ENCODE measurements around the gene MYBPC3.

Gene MYBPC3

DNA sequence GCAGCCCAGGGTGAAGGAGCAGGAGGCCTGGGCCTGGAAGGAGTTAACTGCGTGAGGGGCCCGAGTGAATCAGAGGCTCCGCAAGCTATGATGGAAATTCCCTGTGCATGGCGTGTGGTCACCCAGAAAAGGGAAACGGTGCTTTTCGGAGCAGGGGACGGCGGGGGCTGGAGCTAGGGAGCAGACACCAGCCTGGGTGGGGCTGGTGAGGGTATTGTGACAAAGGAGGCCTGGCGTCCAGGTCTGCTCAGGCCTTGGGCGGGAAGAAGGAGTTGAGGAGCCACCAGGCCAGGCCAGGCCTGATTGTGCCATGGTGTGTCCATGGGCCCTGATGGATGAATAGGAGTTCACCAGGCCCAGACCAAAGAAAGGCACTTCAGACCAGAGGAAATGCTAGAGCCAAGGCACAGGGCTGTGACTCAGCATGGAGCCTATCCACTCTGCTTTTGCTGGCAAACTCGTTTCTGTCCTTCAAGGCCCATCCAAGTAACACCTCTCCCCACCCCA, 38.6 kb upstream of the MYBPC3 start:
- no peak overlapping the region for H3K4me3 ChIP-seq (replicated peaks; ENCODE audit: low read depth, low read length)
- TF ChIP-seq, protein P1, sequence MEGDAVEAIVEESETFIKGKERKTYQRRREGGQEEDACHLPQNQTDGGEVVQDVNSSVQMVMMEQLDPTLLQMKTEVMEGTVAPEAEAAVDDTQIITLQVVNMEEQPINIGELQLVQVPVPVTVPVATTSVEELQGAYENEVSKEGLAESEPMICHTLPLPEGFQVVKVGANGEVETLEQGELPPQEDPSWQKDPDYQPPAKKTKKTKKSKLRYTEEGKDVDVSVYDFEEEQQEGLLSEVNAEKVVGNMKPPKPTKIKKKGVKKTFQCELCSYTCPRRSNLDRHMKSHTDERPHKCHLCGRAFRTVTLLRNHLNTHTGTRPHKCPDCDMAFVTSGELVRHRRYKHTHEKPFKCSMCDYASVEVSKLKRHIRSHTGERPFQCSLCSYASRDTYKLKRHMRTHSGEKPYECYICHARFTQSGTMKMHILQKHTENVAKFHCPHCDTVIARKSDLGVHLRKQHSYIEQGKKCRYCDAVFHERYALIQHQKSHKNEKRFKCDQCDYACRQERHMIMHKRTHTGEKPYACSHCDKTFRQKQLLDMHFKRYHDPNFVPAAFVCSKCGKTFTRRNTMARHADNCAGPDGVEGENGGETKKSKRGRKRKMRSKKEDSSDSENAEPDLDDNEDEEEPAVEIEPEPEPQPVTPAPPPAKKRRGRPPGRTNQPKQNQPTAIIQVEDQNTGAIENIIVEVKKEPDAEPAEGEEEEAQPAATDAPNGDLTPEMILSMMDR (IDR thresholded peaks at IDR 0.05; ENCODE audit: low read length, missing control alignments) = no peak
- DNase-seq (ENCODE audit: low read depth) = no peak

DNA sequence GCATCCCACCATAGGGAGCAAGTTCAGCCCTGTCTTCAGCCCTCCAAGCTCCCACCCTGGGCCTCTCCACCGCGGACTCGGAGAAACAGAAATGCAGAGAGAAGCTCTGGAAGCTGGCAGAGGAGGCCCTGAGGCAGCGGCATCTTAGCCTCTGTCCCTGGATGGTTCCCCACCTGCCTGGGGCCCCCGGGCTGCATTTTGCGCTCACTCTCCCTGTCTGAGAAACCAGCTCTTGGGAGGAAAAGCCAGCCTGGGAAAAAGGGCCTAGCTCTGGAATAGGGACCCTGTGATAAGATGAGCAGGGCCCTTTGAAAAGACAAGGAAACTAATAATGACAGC, 37.9 kb upstream of the MYBPC3 start:
- TF ChIP-seq, protein P1 (IDR thresholded peaks at IDR 0.05; ENCODE audit: low read length, missing control alignments) = no peak
- no peak overlapping the region for H3K4me3 ChIP-seq (replicated peaks; ENCODE audit: low read depth, low read length)

DNA sequence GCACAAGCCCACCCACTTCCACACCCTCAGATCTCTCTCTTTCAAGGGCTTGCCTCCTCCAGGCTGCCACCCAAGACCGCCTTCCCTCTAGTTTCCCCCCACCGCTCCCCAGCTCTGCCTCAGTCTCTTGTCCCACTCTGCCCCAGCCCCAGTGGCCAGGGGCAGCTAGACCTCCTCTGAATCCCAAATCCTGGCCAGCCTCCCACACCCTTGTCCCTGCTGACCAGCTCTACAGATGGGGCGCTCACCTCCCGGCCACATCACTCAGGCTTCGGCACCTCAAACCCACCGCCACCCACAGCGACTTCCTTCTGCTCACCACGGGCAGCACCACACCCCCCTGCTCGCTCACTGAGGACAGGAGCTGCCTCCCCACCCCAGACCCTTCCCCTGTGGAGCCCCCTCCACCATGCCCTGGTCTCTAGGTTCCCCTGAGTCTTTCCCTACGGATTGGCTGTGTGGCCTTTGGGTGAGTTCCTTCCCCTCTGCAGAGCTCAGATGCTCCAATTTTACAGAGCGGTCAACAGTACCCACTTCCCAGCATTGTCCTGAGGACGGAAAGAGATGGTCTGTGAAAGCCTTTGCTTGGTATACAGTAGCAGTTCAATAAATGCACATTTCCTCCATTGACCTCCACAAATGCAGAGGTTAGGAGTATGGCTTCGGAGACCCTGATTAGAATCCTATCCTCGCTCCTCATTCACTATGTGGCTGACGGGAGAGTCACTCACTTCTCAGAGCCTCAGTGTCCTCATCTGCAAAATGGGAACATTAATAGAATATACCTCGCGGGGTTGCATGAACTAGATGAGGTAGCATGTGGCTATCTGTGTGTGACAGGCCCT, 37.3 kb upstream of the MYBPC3 start:
- TF ChIP-seq, protein P1 (IDR thresholded peaks at IDR 0.05; ENCODE audit: low read length, missing control alignments) = no peak
- H3K4me3 ChIP-seq (replicated peaks; ENCODE audit: low read depth, low read length) = no peak overlapping the region
- DNase-seq (ENCODE audit: low read depth) = no peak

More for the DNA sequence above, 37.9 kb upstream of the MYBPC3 start:
- no peak for DNase-seq (ENCODE audit: low read depth)

DNA sequence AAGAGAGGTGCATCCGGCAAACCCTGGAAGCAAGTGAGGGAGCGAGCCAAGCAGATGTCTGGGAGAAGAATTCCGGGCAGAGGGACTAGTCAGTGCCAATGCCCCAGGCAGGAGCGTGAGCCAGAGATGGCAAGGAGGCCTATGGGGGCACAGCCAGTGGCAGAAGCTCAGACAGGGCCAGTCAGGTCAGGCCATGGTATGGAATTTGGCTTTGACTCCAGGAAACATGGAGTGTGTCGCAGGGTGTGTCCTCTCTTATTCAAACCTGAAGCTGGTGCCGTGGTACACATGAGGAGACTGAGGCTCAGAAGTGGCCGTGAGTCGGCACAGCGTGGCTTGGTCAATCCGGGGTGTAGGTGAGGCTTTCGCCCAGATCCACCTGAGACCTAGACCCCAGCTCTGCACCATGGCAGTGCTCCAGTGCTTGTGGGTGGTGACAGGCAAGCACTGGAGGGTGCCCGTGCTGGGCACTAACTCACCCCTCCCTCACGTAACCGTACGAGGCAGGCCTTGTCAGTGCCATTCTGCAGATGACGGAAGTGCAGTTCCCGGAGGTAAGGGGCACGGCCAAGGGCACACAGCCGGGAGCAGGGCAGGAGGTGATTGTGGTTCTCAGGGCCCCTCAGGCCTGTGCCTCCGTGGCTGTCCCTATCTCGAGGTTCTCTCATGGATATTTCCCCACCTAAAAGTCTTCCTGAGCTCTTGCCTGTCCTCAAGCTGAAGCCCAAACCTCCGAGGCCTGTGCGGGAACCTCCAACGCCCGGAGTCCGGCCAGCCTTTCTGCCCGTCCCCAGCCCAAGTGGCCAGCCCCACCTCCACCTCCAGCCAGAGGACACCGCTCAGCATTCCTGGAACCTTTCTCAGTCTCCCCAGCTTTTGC, 36.4 kb upstream of the MYBPC3 start:
- H3K4me3 ChIP-seq (replicated peaks; ENCODE audit: low read depth, low read length) = no peak overlapping the region
- no peak for DNase-seq (ENCODE audit: low read depth)
- TF ChIP-seq, protein P1 (IDR thresholded peaks at IDR 0.05; ENCODE audit: low read length, missing control alignments) = no peak

DNA sequence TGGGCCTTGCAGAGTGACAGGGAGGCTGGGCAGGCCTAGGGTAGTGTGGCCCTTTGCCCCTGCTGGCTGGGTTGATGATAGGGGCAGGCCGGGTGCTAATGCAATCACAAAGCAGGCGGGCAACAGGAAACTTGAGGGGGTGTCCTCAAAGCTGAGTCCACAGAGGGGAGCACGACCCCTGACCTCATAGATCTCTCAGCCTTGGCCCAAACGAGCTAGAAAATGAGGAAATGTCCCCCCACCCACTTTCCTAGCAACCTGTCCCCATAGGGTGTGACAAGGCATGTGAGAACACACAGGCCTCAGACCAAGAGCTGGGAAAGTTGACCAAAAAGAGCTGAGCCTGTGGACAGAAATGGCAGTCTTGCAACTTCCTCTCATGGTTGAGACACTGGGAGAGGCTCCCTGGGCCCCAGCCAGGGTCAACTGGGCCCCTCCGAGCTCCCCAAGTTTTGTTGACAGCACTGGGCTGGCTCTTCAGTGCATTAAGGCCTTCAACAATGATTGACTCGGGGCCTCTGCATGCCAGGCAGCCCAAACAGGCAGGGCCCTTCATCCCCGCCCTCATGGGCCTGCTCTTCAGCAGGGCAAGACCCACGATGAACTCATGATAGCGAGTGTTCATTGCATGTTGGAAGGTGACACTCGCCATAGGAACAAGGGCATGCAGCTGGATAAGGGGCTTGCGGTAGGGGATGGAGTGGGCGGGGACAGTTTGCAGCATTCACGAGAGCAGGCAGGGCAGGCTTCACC, 35.6 kb upstream of the MYBPC3 start:
- no peak for DNase-seq (ENCODE audit: low read depth)
- H3K4me3 ChIP-seq (replicated peaks; ENCODE audit: low read depth, low read length) = no peak overlapping the region
- TF ChIP-seq, protein P1 (IDR thresholded peaks at IDR 0.05; ENCODE audit: low read length, missing control alignments) = no peak

DNA sequence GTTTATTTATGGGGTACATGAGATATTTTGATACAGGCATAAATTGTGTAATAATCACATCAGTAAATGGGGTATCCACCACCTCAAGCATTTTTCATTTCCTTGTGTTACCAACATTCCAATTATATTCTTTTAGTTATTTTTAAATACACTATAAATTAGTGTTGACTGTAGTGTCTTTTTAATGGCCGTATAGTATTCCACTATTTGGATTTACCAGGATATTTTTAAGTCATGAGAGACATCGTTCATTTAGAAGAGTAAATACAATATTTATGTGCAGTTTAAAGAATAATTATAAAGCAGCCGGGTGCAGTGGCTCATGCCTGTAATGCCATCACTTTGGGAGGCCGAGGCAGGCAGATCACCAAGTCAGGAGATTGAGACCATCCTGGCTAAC, 32.0 kb upstream of the MYBPC3 start:
- no peak overlapping the region for H3K4me3 ChIP-seq (replicated peaks; ENCODE audit: low read depth, low read length)
- no peak for DNase-seq (ENCODE audit: low read depth)
- TF ChIP-seq, protein P1 (IDR thresholded peaks at IDR 0.05; ENCODE audit: low read length, missing control alignments) = no peak
